Stomach (tissue), 4 donors: Measurements from ENCODE around the gene KHDRBS2.

Experiments used
- CTCF ChIP-seq, 7 experiments: fragments of 450-650 bp in 4 of 7; fragments of 200-600 bp in 3 of 7; sonication (generic) in 3 of 7; IDR thresholded peaks; one replicate each; pipeline ENCODE4 v1.5.1; 2016 to 2019; ENCODE audit warnings: antibody characterized with exemption in 7 of 7, control low read depth in 2 of 7, mild to moderate bottlenecking in 1 of 7
- EP300 ChIP-seq: sonication (generic); formaldehyde crosslinking; IDR thresholded peaks from one replicate; pipeline ENCODE4 v1.6.1; 2017; ENCODE audit warnings: antibody characterized with exemption
- POLR2A ChIP-seq, 4 donors: fragments of 450-650 bp; IDR thresholded peaks; one replicate each; pipeline ENCODE4 v1.6.1; 2016; ENCODE audit warnings: antibody characterized with exemption in 4 of 4, control low read depth in 2 of 4, mild to moderate bottlenecking in 1 of 4, moderate library complexity in 1 of 4
- POLR2AphosphoS5 ChIP-seq, 3 donors: sonication (generic); formaldehyde crosslinking; IDR thresholded peaks; one replicate each; pipeline ENCODE4 v1.6.1; 2016; ENCODE audit warnings: antibody characterized with exemption in 3 of 3

- peak in 4 of 7 experiments; percentile 17 to 42 (median 24) for TF ChIP-seq CTCF (IDR thresholded peaks at IDR 0.05)
- TF ChIP-seq POLR2A (IDR thresholded peaks at IDR 0.05): no peak
- TF ChIP-seq EP300: no peak
- TF ChIP-seq POLR2AphosphoS5 (IDR thresholded peaks at IDR 0.05): no peak
These were observed 2.1 kb downstream of the KHDRBS2 start for GRCh38 chr6:62283796-62284411.
